Fibroblast of peridontal ligament (primary cell): ENCODE results near the gene RAD51B.

Source experiments
- DNase-seq: peaks from one replicate; pipeline ENCODE4 v3.0.0-alpha.2; 2010; ENCODE audit errors: extremely low read depth

The RAD51B gene

GRCh38 chr14:68591786-68592185, 772.2 kb downstream of the RAD51B start:
- DNase-seq = no peak

DNA sequence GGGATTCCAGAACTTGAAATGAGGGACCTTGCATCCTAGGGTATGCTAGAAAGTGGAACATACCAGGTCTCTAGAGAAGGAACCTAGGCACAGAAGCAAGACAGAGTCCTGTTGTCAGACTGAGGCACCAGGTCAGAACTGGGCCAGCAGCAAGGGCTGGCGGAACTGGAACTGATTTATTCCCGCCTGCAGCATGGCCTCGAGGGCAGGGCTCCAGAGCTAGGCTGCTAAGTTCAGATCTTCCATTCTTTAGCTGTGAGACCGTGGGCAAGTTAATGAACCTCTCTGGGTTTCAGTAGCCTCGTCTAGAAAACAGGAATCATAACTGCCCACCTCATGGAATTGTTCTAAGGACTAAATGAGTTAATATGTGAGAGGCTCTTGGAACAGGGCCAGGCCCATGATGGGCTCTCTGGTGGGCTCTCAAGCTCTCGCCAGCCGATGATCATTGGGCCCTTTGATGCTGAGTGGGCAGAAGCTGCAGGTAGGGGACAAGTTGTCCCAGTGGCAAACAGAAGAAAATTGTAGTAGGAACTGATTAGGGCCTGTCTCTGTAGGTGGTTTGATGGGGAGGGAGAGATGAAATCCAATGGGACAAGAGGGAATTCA, 773.5 kb downstream of the RAD51B start:
- no peak for DNase-seq

DNA sequence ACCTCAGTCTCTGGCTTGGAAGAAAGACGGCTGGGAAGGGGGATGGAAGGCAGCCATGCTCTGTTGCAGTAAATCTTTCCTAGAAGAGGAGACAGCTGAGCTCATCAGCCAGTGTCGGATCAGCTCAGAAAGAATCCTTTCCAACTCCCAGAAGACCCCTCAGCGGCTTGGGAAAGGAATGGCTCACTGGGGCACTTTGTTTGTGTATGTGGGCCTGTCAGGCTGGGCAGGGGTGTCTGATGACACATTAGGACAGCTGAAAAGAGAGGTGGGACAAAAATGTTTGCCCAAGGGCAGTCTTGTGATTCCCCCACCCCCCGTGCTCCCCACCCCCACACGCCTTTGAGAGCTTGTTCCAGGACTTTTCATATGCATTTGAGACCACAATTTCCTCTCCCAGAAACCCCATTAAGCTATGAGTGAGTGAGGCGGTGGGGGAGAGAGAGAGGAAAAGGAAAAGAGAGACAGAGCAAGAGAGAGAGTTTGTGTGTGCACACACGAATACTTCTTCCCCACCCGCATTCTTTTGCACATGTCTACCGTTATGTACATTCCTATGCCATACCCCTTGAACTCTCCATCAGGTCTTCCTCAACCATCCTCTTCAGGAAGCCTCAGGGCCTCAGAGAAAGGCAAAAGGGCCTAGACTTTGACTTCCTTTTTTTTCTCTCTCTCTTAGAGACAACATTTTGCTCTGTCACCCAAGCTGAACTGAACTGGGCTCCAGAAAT, 774.4 kb downstream of the RAD51B start:
- DNase-seq = peak; percentile 15

DNA sequence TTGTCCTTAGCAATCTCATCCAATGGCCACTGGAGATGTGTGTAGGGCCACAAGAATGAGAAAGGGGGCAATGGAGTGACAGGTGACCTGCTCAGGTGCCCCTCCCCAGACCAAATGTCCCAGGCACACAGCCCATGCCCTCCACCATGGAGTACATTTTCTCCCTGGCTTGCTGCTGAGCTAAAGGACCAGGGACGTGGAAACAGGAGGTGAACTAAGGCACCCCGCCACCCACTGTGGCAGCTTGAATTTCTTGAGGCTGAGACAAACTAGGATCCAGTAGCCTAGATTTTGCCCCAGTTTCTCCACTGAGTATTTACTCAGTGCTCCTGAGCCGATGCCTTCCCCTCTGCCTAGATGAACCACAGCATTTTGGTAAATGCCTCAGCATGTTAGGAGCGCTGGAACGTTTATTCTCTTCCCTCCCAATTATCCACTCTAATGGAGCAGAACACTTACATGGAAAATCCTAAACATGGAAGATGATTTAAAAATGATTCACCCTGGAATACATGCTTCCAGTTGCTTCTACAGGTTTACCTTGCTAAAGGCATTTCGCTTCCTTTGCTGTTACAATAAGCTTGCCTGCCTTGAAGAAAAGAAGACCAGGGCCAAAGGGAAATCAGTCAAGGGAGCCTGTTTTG, 775.3 kb downstream of the RAD51B start:
- no peak for DNase-seq

GRCh38 chr14:68596211-68596610, 776.6 kb downstream of the RAD51B start:
- no peak for DNase-seq

- no peak for DNase-seq
Measured at GRCh38 chr14:68596701-68597100, 777.1 kb downstream of the RAD51B start.

DNA sequence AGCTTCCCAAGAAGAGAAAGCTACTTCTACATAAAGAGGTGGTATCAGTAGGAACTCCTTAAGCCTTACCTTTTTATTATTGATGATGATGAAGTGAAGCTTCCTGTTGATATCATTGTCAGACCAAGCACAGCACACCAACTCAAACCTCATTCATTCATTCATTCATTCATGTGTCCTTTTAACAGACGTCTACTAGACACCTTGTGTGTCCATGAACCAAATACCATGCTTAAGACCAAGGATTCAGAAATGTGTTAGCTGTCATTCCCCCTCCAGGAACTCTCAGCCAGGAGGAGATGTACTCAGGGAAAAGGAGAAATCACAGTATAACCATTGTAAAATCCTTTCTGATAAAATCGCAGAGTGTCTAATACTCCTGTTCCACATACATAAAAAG, 778.5 kb downstream of the RAD51B start:
- no peak for DNase-seq

DNA sequence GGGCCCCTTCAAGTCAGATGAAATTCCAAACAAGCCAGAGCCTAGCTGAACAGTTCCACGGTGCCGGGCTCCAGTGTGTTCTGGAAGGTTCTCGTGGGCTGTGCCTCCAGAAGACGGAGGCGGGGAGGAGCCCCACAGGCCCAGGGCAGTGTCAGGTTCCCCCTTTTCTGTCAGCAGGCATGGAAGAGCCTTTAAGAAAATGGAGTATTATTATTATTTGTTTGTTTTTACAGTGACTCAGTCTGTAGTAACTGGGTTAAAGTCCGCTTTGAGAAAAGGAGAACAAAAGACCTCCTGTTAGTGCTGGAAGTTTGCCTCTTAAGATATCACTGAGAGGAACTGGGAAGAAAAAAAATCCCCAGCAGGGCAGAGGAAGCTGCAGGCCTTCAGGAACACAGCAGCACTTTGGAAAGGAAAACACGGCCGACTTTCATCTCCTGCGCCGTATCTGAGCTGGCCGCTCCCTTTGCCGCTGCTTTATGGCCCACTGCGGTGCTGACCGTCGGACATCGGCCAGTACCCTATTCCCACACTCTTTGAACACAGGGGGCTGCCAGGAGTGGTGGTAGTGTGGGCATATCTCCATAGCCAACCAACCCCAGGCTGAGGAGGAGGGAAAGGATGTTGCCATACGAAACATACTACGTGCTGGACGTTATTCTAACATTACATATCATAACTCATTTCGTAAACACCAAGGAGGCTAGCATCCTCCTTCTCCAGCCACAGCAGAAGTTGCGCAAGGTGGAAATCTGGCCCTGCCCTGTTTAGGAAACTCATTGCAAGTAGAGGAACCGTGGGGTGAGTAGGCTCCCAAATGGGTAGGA, 779.3 kb downstream of the RAD51B start:
- DNase-seq = peak; percentile 91

DNA sequence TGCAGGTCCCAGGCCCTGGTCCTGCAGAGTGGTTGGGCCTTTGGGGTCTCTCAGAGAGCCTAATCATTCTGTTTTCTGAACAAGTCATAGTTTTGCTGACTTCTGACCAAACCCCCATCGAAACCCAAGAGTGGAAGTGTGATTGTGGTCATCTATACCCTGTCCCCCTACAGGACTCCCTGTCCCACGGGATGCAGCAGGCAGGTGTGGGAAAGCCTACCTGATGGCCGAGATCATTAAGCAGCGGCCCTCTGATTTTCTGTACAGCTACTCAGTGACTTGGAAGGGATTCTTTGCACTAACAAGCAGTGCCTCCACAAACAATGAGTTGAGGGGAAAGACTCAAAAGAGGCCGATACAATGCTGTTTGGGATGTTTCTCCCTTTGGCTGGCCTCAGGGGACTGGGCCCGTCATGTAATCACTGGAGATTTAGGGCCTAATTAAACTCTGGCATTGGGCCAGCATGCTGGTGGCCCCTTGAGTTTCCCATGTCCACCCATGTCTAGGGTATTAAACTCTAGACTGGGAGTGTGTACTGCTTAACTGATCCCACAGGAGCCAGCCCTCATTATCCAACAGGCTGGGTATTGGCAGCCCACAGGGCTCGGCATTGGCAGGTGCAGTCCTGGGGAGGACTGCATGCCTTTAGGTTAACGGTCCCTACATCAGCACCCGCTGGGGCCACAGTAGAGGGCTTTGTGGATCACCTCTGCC, 780.5 kb downstream of the RAD51B start:
- DNase-seq = no peak

- DNase-seq = no peak
Measured at GRCh38 chr14:68602507-68602906, 782.9 kb downstream of the RAD51B start.

- no peak for DNase-seq
Measured at GRCh38 chr14:68603533-68604360, 784.2 kb downstream of the RAD51B start.

DNA sequence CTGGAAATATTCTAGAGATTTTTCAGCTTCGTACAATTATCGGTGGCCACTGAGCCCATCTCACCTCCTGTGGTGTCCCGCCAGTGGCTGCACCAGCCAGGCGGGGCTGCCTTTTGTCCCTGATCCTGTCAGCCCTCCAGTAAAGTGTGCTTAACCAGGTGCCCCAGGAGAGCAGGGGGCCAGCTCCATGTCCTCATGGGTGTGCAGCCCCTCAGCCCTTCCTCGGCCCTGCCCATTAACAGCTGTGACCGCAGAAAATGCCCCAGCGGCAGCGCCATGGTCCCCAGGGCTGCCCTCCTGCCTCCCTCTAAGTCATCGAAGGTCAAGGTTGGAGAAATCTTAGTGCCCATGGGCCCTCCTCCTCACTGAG, 784.8 kb downstream of the RAD51B start:
- no peak for DNase-seq

DNA sequence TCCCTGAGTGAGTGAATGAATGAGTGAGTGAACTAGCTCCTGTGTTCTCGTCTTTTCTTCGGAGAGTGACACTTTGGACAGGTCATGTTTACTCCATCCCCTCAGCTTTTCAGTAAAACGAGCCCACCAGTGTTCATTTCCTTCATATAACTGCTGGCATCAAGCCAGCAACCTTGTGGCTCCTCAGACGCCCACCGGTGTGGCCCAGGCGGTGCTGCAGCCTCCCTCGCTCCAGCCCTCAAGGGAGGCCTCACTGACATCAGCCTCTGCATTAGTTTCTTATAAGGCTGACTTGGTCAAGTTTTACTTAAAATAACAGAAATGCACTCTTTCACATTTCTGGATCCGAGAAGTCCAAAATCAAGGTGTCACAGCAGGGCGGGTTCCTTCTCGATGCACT, 785.2 kb downstream of the RAD51B start:
- no peak for DNase-seq

- no peak for DNase-seq
Measured at GRCh38 chr14:68606176-68606575, 786.6 kb downstream of the RAD51B start.

DNA sequence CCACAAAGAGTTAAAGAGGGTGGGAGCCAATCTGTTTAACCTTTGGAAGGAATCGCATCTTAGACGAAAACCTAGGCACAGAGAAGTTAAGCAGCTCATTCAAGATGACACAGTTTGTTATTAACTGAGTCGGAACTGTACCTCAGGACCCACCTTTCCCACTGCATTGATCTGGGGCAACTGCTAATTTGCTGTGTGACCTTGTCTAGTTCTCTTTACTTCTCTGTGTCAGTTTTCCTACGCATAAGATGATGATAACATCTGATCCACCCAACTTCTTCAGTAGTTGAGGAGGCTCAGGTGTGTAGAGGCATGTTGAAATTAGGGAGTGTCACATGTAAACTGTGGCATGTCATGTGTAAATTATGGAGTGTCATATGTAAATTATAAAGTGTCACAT, 787.1 kb downstream of the RAD51B start:
- DNase-seq = no peak

DNA sequence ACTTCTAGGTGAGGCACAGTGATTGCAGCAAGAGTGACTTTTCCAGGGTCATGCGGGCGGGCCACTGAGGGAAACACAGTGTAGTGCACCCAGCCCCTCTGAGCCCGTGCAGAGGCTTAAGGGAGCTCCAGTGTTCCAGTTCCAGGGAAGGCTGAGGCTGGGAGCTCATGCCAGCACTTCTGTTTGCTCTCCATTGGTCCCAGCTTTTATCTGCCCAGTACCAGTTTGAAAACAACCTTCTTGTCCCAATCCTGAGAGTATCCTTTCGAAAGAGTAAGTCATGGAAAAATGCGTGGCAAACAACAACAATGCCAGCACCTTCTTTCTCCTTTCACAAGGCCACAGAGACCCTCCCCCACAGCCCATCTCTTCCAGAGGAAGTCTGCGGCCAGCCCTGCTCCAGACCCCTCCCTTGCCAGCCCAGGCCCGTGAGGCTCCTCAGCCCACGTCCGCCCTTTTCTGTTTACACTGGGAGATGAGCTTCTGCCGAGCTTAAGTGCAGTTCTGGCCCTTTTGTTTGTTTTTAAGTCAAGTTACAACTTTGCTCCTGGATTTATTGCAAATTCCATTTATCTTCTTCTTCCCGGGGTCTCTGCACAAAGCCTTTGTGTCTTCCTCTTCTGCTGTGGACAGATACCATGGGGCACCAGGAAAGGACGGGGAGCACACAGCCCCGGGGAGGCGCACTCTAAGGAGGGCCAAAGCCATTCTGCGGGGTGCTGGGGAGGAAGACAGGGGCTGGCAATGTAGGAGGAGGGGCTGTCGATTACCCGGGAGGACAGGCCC, 787.7 kb downstream of the RAD51B start:
- DNase-seq = no peak

GRCh38 chr14:68607867-68608573, 788.4 kb downstream of the RAD51B start:
- DNase-seq = no peak

DNA sequence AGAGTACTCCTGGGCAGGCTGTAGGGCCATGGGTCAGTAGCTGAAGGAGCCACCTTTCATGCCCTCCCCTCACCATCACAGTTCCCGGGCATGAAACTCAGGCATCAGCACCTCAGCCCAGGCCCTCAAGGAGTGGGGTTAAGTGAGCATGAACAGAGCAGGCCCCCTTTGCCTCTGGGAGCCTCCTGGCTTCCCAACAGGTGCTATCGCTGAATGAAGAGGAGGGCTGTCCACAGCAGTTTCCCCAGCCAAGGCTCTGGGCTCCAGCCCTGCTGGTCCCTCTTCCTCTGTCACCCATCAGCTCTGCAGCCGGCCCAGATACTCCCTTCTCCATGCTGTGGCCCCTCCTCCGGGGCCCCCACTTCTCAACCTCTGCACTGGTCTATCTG, 789.0 kb downstream of the RAD51B start:
- no peak for DNase-seq

DNA sequence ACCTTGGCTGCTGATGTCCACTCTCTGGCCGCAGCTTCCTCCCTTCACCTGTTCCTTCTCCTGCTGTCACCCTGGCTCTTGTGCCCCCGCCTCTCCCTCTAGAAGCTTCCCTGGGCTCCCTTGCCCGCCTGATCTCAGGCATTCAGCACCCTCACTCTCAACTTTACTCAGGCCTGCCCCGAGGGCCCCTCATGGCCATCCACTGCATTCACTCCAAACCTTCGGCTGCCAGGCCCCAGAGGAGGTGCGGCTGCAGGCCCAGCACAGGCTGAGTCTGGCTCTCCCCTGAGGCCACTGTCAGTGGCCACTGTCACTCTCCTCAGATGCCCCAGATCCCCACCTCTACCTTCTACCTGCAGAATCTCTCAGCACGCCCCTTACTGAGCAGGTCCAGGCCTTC, 789.4 kb downstream of the RAD51B start:
- DNase-seq = no peak
